H1 (cell line): Measurements from ENCODE around the gene POLR1H. TPM values are rescaled to one million over a fixed set of nuclear protein-coding genes. Genes with fewer than 3 reads are reported as not detected.

Experiments used
- CTBP2 ChIP-seq: IDR thresholded peaks from 2 replicates; pipeline ENCODE4 v1.7.0; 2011; ENCODE audit warnings: borderline replicate concordance, mild to moderate bottlenecking, moderate library complexity, mixed read lengths, low read length; ENCODE audit not compliant: insufficient read depth, insufficient read length
- EZH2 ChIP-seq: fragments of 200-600 bp; sonication (generic); IDR thresholded peaks from 2 replicates; pipeline ENCODE4 v1.7.1; 2012; ENCODE audit warnings: low read depth, mild to moderate bottlenecking, moderate library complexity, low read length, inconsistent platforms; ENCODE audit not compliant: severe bottlenecking
- KDM4A ChIP-seq: IDR thresholded peaks from one replicate; pipeline ENCODE4 v1.7.1; 2012; ENCODE audit warnings: low read depth, mild to moderate bottlenecking, moderate library complexity, low read length, inconsistent platforms; ENCODE audit not compliant: severe bottlenecking
- MAX ChIP-seq: IDR thresholded peaks from 2 replicates; pipeline ENCODE4 v1.6.1; 2012; ENCODE audit warnings: inconsistent platforms
- PHF8 ChIP-seq: fragments of 200-600 bp; sonication (generic); conservative IDR thresholded peaks from 2 replicates; pipeline ENCODE4 v1.7.1; 2012; ENCODE audit warnings: low read depth, mild to moderate bottlenecking, inconsistent platforms, low read length, moderate library complexity
- RBBP5 ChIP-seq: IDR thresholded peaks from 2 replicates; pipeline ENCODE4 v1.7.1; 2012; ENCODE audit warnings: low read depth, mild to moderate bottlenecking, inconsistent platforms, low read length, moderate library complexity, borderline replicate concordance
- TAF1 ChIP-seq: IDR thresholded peaks from 2 replicates; pipeline ENCODE4 v1.6.1; 2011; ENCODE audit warnings: mild to moderate bottlenecking, low read depth, low read length
- polyA plus RNA-seq, 7 experiments: library from polyadenylated mRNA; depleted of rRNA in 3 of 7; stranded (reverse) in 5 of 7; unstranded in 2 of 7; fragments of >200 nt in 5 of 7; fragments of 200-250 nt in 2 of 7; gene quantifications; 1 replicate in 5 of 7; 2 replicates in 1 of 7; 4 replicates in 1 of 7; pipeline versions ENCODE4 v1.2.1 to v1.2.3, GENCODE V29; 2011 to 2013; ENCODE audit warnings: missing spikeins in 2 of 7, mixed read lengths in 2 of 7
- total RNA-seq: library from RNA; stranded (reverse); fragmentation: NEBNext Ultra II Directional; extraction: Animal tissue kit (Norgen Biotek cat#: 25700); gene quantifications from 2 replicates; pipeline ENCODE4 v1.2.1, GENCODE V29; 2021

POLR1H gene
- total and polyA plus RNA-seq, 2 of the 8 experiments (the other 6 are each of a cell fraction or from before 2014, with no cell fraction given) = 31.5 to 82.2 TPM

- TF ChIP-seq CTBP2 = no peak
- TF ChIP-seq EZH2 = no peak
- TF ChIP-seq MAX = peak; percentile 57
- TF ChIP-seq TAF1 = no peak
- TF ChIP-seq RBBP5 = 0 out of 2 replicates have a peak, but pooled peaks have one; percentile 17
- TF ChIP-seq KDM4A = no peak
- TF ChIP-seq PHF8 = peak; percentile 92
Observed at GRCh38 chr6:30060606-30061091, 416 bp upstream of the POLR1H start (continued).
